ENCODE measurements around the gene DNAH7. TPM values are rescaled to one million over a fixed set of nuclear protein-coding genes. Genes with fewer than 3 reads are reported as not detected.

DNAH7 gene
- total RNA-seq, 2 experiments from 2014 or later, result not detected

GRCh38 chr2:195859513-195859912, 209.1 kb downstream of the DNAH7 start:
- no peak for ATAC-seq (ENCODE audit: low read depth)

GRCh38 chr2:195857132-195857531, 211.5 kb downstream of the DNAH7 start:
- no peak overlapping the region for H3K4me3 Mint-ChIP-seq
- no peak overlapping the region for H3K27ac Mint-ChIP-seq
- POLR2A ChIA-PET, result no interaction called here
- H3K27me3 Mint-ChIP-seq, result no peaks in the 10 kb centered on the region
- ATAC-seq (ENCODE audit: low read depth) (no peak), DNase-seq (no peak)
- no peaks in the 10 kb centered on the region for H3K36me3 Mint-ChIP-seq
- no peaks in the 10 kb centered on the region for H3K9me3 Mint-ChIP-seq
- no peaks in the 10 kb centered on the region for H3K4me1 Mint-ChIP-seq

More at GRCh38 chr2:195859513-195859912, 209.1 kb downstream of the DNAH7 start:
- POLR2A ChIA-PET, result no interaction called here
- Mint-ChIP-seq H3K4me1 (peaks cover 4% of the 10 kb centered on the region), H3K36me3 (no peaks in the 10 kb centered on the region), H3K9me3 (no peaks in the 10 kb centered on the region), H3K4me3 (no peak overlapping the region), H3K27me3 (peaks cover 1% of the 10 kb centered on the region), H3K27ac (no peak overlapping the region)
- no peak for DNase-seq

GRCh38 chr2:195850764-195851163, 217.9 kb downstream of the DNAH7 start:
- no peak overlapping the region for H3K27ac Mint-ChIP-seq
- H3K4me1 Mint-ChIP-seq, result no peaks in the 10 kb centered on the region
- no peaks in the 10 kb centered on the region for H3K9me3 Mint-ChIP-seq
- no peaks in the 10 kb centered on the region for H3K27me3 Mint-ChIP-seq
- ATAC-seq (ENCODE audit: low read depth), result no peak
- no peak for DNase-seq
- POLR2A ChIA-PET, result no interaction called here
- no peaks in the 10 kb centered on the region for H3K36me3 Mint-ChIP-seq
- no peak overlapping the region for H3K4me3 Mint-ChIP-seq

- Mint-ChIP-seq H3K27ac (no peak overlapping the region), H3K4me1 (no peaks in the 10 kb centered on the region), H3K4me3 (no peak overlapping the region), H3K36me3 (no peaks in the 10 kb centered on the region), H3K9me3 (no peaks in the 10 kb centered on the region), H3K27me3 (no peaks in the 10 kb centered on the region)
- ATAC-seq (ENCODE audit: low read depth) (no peak), DNase-seq (no peak)
- POLR2A ChIA-PET, result no interaction called here
These were observed 220.3 kb downstream of the DNAH7 start for GRCh38 chr2:195848119-195848899.

GRCh38 chr2:195842932-195843331, 225.7 kb downstream of the DNAH7 start:
- H3K4me1 Mint-ChIP-seq, result peaks cover 7% of the 10 kb centered on the region
- no peak for ATAC-seq (ENCODE audit: low read depth)
- POLR2A ChIA-PET, result no interaction called here
- H3K4me3 Mint-ChIP-seq, result peak overlapping the region; percentile 20
- DNase-seq, result no peak
- no peaks in the 10 kb centered on the region for H3K36me3 Mint-ChIP-seq
- H3K27ac Mint-ChIP-seq, result no peak overlapping the region
- H3K27me3 Mint-ChIP-seq, result peaks cover 2% of the 10 kb centered on the region
- H3K9me3 Mint-ChIP-seq, result no peaks in the 10 kb centered on the region

- DNase-seq, result no peak
- Mint-ChIP-seq H3K36me3 (no peaks in the 10 kb centered on the region), H3K4me1 (peaks cover 6% of the 10 kb centered on the region), H3K9me3 (no peaks in the 10 kb centered on the region), H3K27me3 (peaks cover 4% of the 10 kb centered on the region), H3K4me3 (no peak overlapping the region), H3K27ac (no peak overlapping the region)
- POLR2A ChIA-PET, result no interaction called here
- no peak for ATAC-seq (ENCODE audit: low read depth)
These were observed 230.6 kb downstream of the DNAH7 start for GRCh38 chr2:195838002-195838401.

GRCh38 chr2:195836002-195836401, 232.6 kb downstream of the DNAH7 start:
- POLR2A ChIA-PET, result no interaction called here
- Mint-ChIP-seq H3K9me3 (no peaks in the 10 kb centered on the region), H3K4me3 (no peak overlapping the region), H3K4me1 (no peaks in the 10 kb centered on the region), H3K27me3 (peaks cover 6% of the 10 kb centered on the region), H3K36me3 (no peaks in the 10 kb centered on the region), H3K27ac (no peak overlapping the region)
- ATAC-seq (ENCODE audit: low read depth), result no peak
- DNase-seq, result no peak

GRCh38 chr2:195834836-195835235, 233.8 kb downstream of the DNAH7 start:
- ATAC-seq (ENCODE audit: low read depth) (no peak), DNase-seq (no peak)
- Mint-ChIP-seq H3K9me3 (no peaks in the 10 kb centered on the region), H3K4me3 (no peak overlapping the region), H3K4me1 (no peaks in the 10 kb centered on the region), H3K36me3 (no peaks in the 10 kb centered on the region), H3K27me3 (peaks cover 5% of the 10 kb centered on the region), H3K27ac (no peak overlapping the region)
- POLR2A ChIA-PET, result no interaction called here

GRCh38 chr2:195830968-195831950, 237.4 kb downstream of the DNAH7 start:
- no peaks in the 10 kb centered on the region for H3K4me1 Mint-ChIP-seq
- DNase-seq, result no peak
- H3K27me3 Mint-ChIP-seq, result peaks cover 4% of the 10 kb centered on the region
- H3K27ac Mint-ChIP-seq, result no peak overlapping the region
- POLR2A ChIA-PET, result no interaction called here
- no peaks in the 10 kb centered on the region for H3K36me3 Mint-ChIP-seq
- ATAC-seq (ENCODE audit: low read depth), result no peak
- no peaks in the 10 kb centered on the region for H3K9me3 Mint-ChIP-seq
- no peak overlapping the region for H3K4me3 Mint-ChIP-seq

- Mint-ChIP-seq H3K36me3 (no peaks in the 10 kb centered on the region), H3K27ac (no peak overlapping the region), H3K9me3 (no peaks in the 10 kb centered on the region), H3K4me1 (peaks cover 2% of the 10 kb centered on the region), H3K4me3 (no peak overlapping the region), H3K27me3 (no peaks in the 10 kb centered on the region)
- ATAC-seq (ENCODE audit: low read depth), result no peak
- DNase-seq, result no peak
- POLR2A ChIA-PET, result no interaction called here
These were observed 244.2 kb downstream of the DNAH7 start for GRCh38 chr2:195824478-195824877.

GRCh38 chr2:195823206-195823605, 245.4 kb downstream of the DNAH7 start:
- DNase-seq (no peak), ATAC-seq (ENCODE audit: low read depth) (no peak)
- POLR2A ChIA-PET, result no interaction called here
- Mint-ChIP-seq H3K27me3 (no peaks in the 10 kb centered on the region), H3K4me1 (peaks cover 2% of the 10 kb centered on the region), H3K9me3 (no peaks in the 10 kb centered on the region), H3K27ac (no peak overlapping the region), H3K4me3 (no peak overlapping the region), H3K36me3 (no peaks in the 10 kb centered on the region)

GRCh38 chr2:195821566-195821932, 247.1 kb downstream of the DNAH7 start:
- ATAC-seq (ENCODE audit: low read depth) (no peak), DNase-seq (no peak)
- POLR2A ChIA-PET, result interaction anchor here (0.7 kb wide), 1 partner anchor 322 kb away, joined by 5 read pairs; no protein-coding TSS in a partner anchor
- Mint-ChIP-seq H3K27me3 (no peaks in the 10 kb centered on the region), H3K4me3 (no peak overlapping the region), H3K36me3 (no peaks in the 10 kb centered on the region), H3K9me3 (no peaks in the 10 kb centered on the region), H3K27ac (peak overlapping the region; percentile 49), H3K4me1 (peaks cover 2% of the 10 kb centered on the region)

- H3K36me3 Mint-ChIP-seq, result no peaks in the 10 kb centered on the region
- ATAC-seq (ENCODE audit: low read depth) (no peak), DNase-seq (no peak)
- H3K27ac Mint-ChIP-seq, result peak overlapping the region; percentile 49
- no peaks in the 10 kb centered on the region for H3K9me3 Mint-ChIP-seq
- POLR2A ChIA-PET, result interaction anchor here (0.7 kb wide), 1 partner anchor 322 kb away, joined by 5 read pairs; no protein-coding TSS in a partner anchor
- H3K27me3 Mint-ChIP-seq, result no peaks in the 10 kb centered on the region
- H3K4me3 Mint-ChIP-seq, result no peak overlapping the region
- peaks cover 2% of the 10 kb centered on the region for H3K4me1 Mint-ChIP-seq
These were observed 247.6 kb downstream of the DNAH7 start for GRCh38 chr2:195820867-195821565.
